ENCODE data around the gene GPR108. TPM values are rescaled to one million over a fixed set of nuclear protein-coding genes. Genes with fewer than 3 reads are reported as not detected.

GPR108 gene
- total and polyA plus RNA-seq, 2 of the 8 experiments (the other 6 are each of a cell fraction or from before 2014, with no cell fraction given): 34.9 to 46.0 TPM

- Histone ChIP-seq H4K8ac (ENCODE audit: extremely low read depth, insufficient read depth, low read length) (no peak overlapping the region), H4K91ac (replicated peaks; ENCODE audit: insufficient read length, low read length) (no peak overlapping the region), H2BK15ac (ENCODE audit: low read length) (no peak overlapping the region), H2BK5ac (ENCODE audit: low read depth, low read length) (no peak overlapping the region), H3K4me3 (ENCODE audit: extremely low read depth in 1 of 4, insufficient read depth in 2 of 4, low read depth in 3 of 4, low read length in 4 of 4) (no peak overlapping the region), H3K9me3 (ENCODE audit: insufficient read depth in 2 of 2, low read depth in 1 of 2, low read length in 1 of 2) (no peaks in the 10 kb centered on the region), H2BK12ac (ENCODE audit: low read depth, low read length) (peak overlapping the region; percentile 39; the same call in 1 of the 2 replicates), H2AK5ac (ENCODE audit: low read depth, low read length) (no peak overlapping the region), H3K4me2 (ENCODE audit: insufficient read depth in 1 of 2, low read depth in 2 of 2, low read length in 2 of 2) (peak overlapping the region in 1 of 2 experiments; percentile 28; a peak in 1 of 4 replicates), H3K79me1 (ENCODE audit: low read depth, low read length) (no peaks in the 10 kb centered on the region), H2BK20ac (ENCODE audit: low read length) (peak overlapping the region; percentile 61; the same call in 1 of the 2 replicates), H3K18ac (ENCODE audit: extremely low read depth, low read length) (no peak overlapping the region), H3K9ac (replicated peaks in 1 of 4; ENCODE audit: extremely low read depth in 1 of 4, low read depth in 3 of 4, low read length in 3 of 4) (no peak overlapping the region), H3K4me1 (replicated peaks in 1 of 4; ENCODE audit: control insufficient read depth in 3 of 4, insufficient read depth in 4 of 4, low read length in 3 of 4) (peaks cover 0 to 10% (median 4%) of the 10 kb centered on the region in 4 experiments; a peak in 4 of 7 replicates), H3K36me3 (ENCODE audit: control insufficient read depth in 2 of 4, insufficient read depth in 4 of 4, low read length in 3 of 4) (no peaks in the 10 kb centered on the region), H3K27me3 (replicated peaks in 1 of 4; ENCODE audit: control insufficient read depth in 3 of 4, extremely low read depth in 1 of 4, insufficient read depth in 3 of 4, low read length in 3 of 4) (no peaks in the 10 kb centered on the region), H3K4ac (replicated peaks; ENCODE audit: insufficient read length, low read depth, low read length) (no peak overlapping the region), H3K23me2 (ENCODE audit: low read depth, low read length) (peaks cover 4% of the 10 kb centered on the region; the same call in 1 of the 2 replicates), H2BK120ac (replicated peaks; ENCODE audit: low read depth, low read length) (no peak overlapping the region), H3K14ac (ENCODE audit: insufficient read length) (no peak overlapping the region), H3K56ac (replicated peaks; ENCODE audit: insufficient read length, low read depth, low read length) (no peak overlapping the region), H2AFZ (ENCODE audit: low read length) (peak overlapping the region; percentile 31; the same call in 1 of the 2 replicates), H3K27ac (ENCODE audit: low read depth, low read length) (no peak overlapping the region), H4K5ac (ENCODE audit: insufficient read length, low read depth, low read length) (no peak overlapping the region), H3K79me2 (ENCODE audit: control insufficient read depth in 1 of 2, insufficient read depth in 2 of 2, low read length in 2 of 2) (no peaks in the 10 kb centered on the region), H3K23ac (ENCODE audit: insufficient read length) (no peak overlapping the region), H4K20me1 (replicated peaks in 1 of 2; ENCODE audit: control insufficient read depth in 1 of 2, insufficient read depth in 2 of 2, low read length in 2 of 2) (no peaks in the 10 kb centered on the region)
- POLR2A ChIA-PET (ENCODE audit: partially characterized antibody): interaction anchor here (1.1 to 3.6 kb wide), 2 partner anchors 10 to 13 kb away, joined by 3 to 14 read pairs; partner anchors contain the start of gene GPR108
- FAIRE-seq: no peak
- no peak for TF ChIP-seq E2F6 (IDR thresholded peaks at IDR 0.05)
- no peak for TF ChIP-seq EGR1 (IDR thresholded peaks at IDR 0.05; ENCODE audit: borderline replicate concordance, low read depth, low read length)
- TF ChIP-seq CEBPB (IDR thresholded peaks at IDR 0.05; ENCODE audit: low read depth, low read length): peak; percentile 98
- no peak for TF ChIP-seq ZNF274 (IDR thresholded peaks at IDR 0.05; ENCODE audit: borderline replicate concordance, extremely low read depth, low read length)
- no peak for TF ChIP-seq CHD2 (IDR thresholded peaks at IDR 0.05; ENCODE audit: low read length)
- no peak for TF ChIP-seq TEAD4 (IDR thresholded peaks at IDR 0.05; ENCODE audit: low read depth, low read length)
- 53% methylated on average over 13 of the region's 13 CpGs; no CpG with 5 or more reads in 1 of the 2 experiments for WGBS, 2 experiments (ENCODE audit: extremely low coverage in 1 of 2, insufficient coverage in 1 of 2, insufficient read length in 1 of 2, insufficient replicate concordance in 2 of 2, low coverage in 1 of 2, low lambda C conversion rate in 2 of 2, missing lambda C conversion rate in 1 of 2)
- CTCF ChIA-PET (ENCODE audit: partially characterized antibody): interaction anchor here (1.7 to 7.2 kb wide), 2 partner anchors 10 to 14 kb away, joined by 9 to 31 read pairs; partner anchors contain the start of gene GPR108
- no peak for DNase-seq (ENCODE audit: low read depth in 1 of 2, low spot score in 2 of 2)
Observed at GRCh38 chr19:6723108-6723618, 14.2 kb downstream of the GPR108 start.
